Lower leg skin (tissue), 4 donors: Measurements from ENCODE around the gene NAA10. TPM values are rescaled to one million over a fixed set of nuclear protein-coding genes. Genes with fewer than 3 reads are reported as not detected.

Experiments used
- DNase-seq, 2 donors: peaks; one replicate each; pipeline ENCODE4 v3.0.0-alpha.2; 2019; ENCODE audit warnings: low spot score in 2 of 2
- H3K4me3 ChIP-seq: fragments of 200-600 bp; sonication (generic); 2 replicates; pipeline ENCODE4 v1.5.1; 2017; ENCODE audit warnings: mild to moderate bottlenecking, low read depth; ENCODE audit not compliant: poor library complexity, severe bottlenecking
- CTCF ChIP-seq, 3 donors: fragments of 450-650 bp; IDR thresholded peaks; one replicate each; pipeline ENCODE4 v1.5.1; 2016; ENCODE audit warnings: antibody characterized with exemption in 3 of 3, mild to moderate bottlenecking in 3 of 3, moderate library complexity in 2 of 3
- POLR2A ChIP-seq, 2 donors: fragments of 450-650 bp; IDR thresholded peaks; one replicate each; pipeline ENCODE4 v1.6.1; 2016 to 2017; ENCODE audit warnings: antibody characterized with exemption in 2 of 2, mild to moderate bottlenecking in 1 of 2, moderate library complexity in 1 of 2
- WGBS, 2 donors: methylation state at CpG; one replicate each; pipeline ENCODE4 v1.1.5; 2018; 5-methylcytosine and 5-hydroxymethylcytosine counted together
- intact Hi-C: fragments of 100-400 bp; cut with DNase I; formaldehyde crosslinking; loops from one replicate; pipeline ENCODE4 v1.15.0; 2023; ENCODE audit warnings: low total_unique reads
- total RNA-seq, 4 donors: library from RNA; depleted of rRNA; stranded (reverse); fragments of >200 nt; gene quantifications; one replicate each; pipeline ENCODE4 v1.1.0, GENCODE V29; 2016

Gene NAA10
- total RNA-seq, 4 donors from 2014 or later = 32.6 to 70.9 (median 51.1) TPM

- WGBS, 2 donors = 8% methylated on average over 33 of the region's 34 CpGs; no CpG with 5 or more reads in 1 of the 2 donors
- H3K4me3 ChIP-seq = peak overlapping the region; percentile 59
- TF ChIP-seq CTCF (IDR thresholded peaks at IDR 0.05) (no peak), POLR2A (IDR thresholded peaks at IDR 0.05) (no peak)
- peak; percentile 85 to 98 for DNase-seq
- intact Hi-C loops = no loop called here
Observed at GRCh38 chrX:153971124-153971449, 36.2 kb upstream of the NAA10 start.

GRCh38 chrX:153970357-153971123 lies 35.7 kb upstream of the NAA10 start:
- no peak for DNase-seq
- intact Hi-C loops = no loop called here
- H3K4me3 ChIP-seq = peak overlapping the region; percentile 59
- TF ChIP-seq POLR2A (IDR thresholded peaks at IDR 0.05) (no peak), CTCF (IDR thresholded peaks at IDR 0.05) (no peak)
- 0 to 22% methylated on average over 13 to 42 of the region's 49 CpGs for WGBS, 2 donors

- peak in 1 of 2 donors; percentile 88 for DNase-seq
- intact Hi-C loops = no loop called here
- WGBS, 2 donors = 1 to 22% methylated on average over 18 to 25 of the region's 26 CpGs
- H3K4me3 ChIP-seq = no peak overlapping the region
- no peak for TF ChIP-seq POLR2A (IDR thresholded peaks at IDR 0.05)
- TF ChIP-seq CTCF (IDR thresholded peaks at IDR 0.05) = no peak
Observed at GRCh38 chrX:153969904-153970356, 35.1 kb upstream of the NAA10 start.

GRCh38 chrX:153969125-153969903 lies 34.5 kb upstream of the NAA10 start:
- intact Hi-C loops = no loop called here

GRCh38 chrX:153968754-153969124 lies 33.9 kb upstream of the NAA10 start:
- no peak for TF ChIP-seq POLR2A (IDR thresholded peaks at IDR 0.05)
- TF ChIP-seq CTCF (IDR thresholded peaks at IDR 0.05) = no peak
- no peak for DNase-seq
- intact Hi-C loops = no loop called here
- no peak overlapping the region for H3K4me3 ChIP-seq
- WGBS, 2 donors = 45% methylated on average over 8 of the region's 12 CpGs; no CpG with 5 or more reads in 1 of the 2 donors

More at GRCh38 chrX:153969125-153969903, 34.5 kb upstream of the NAA10 start:
- WGBS, 2 donors = 7 to 37% methylated on average over 6 to 25 of the region's 25 CpGs
- no peak for DNase-seq
- TF ChIP-seq CTCF (IDR thresholded peaks at IDR 0.05) = no peak
- no peak for TF ChIP-seq POLR2A (IDR thresholded peaks at IDR 0.05)
- H3K4me3 ChIP-seq = no peak overlapping the region
